Measurements from ENCODE around the gene JARID2. TPM values are rescaled to one million over a fixed set of nuclear protein-coding genes. Genes with fewer than 3 reads are reported as not detected.
A peak's percentile ranks its signal among the peaks of the same experiment; 100 is the strongest.

Gene JARID2
- total and polyA plus RNA-seq, 8 donors: 2.4 to 42.6 (median 11.5) TPM

- WGBS, 5 donors: 92 to 99% (median 97%) methylated on average over 13 of the region's 13 CpGs
- peaks cover 18 to 31% (median 30%) of the 10 kb centered on the region in 4 donors for H3K36me3 ChIP-seq
Measured at GRCh38 chr6:15487262-15487661, 241.4 kb downstream of the JARID2 start.

GRCh38 chr6:15489261-15489962 lies 243.5 kb downstream of the JARID2 start:
- intact Hi-C loops (cut with DNase I; ENCODE audit: low total_unique reads): no loop called here
- Histone ChIP-seq H3K4me3 (no peak overlapping the region), H3K9me3 (no peaks in the 10 kb centered on the region), H3K27ac (no peak overlapping the region), H3K36me3 (peaks cover 18 to 35% (median 30%) of the 10 kb centered on the region in 4 donors), H3K4me1 (peaks cover 9 to 30% (median 20%) of the 10 kb centered on the region in 4 donors), H3K27me3 (no peaks in the 10 kb centered on the region)
- no peak for DNase-seq
- TF ChIP-seq CTCF (IDR thresholded peaks at IDR 0.05): no peak
- no peak for TF ChIP-seq POLR2A (IDR thresholded peaks at IDR 0.05)
- no peak for TF ChIP-seq POLR2AphosphoS5 (IDR thresholded peaks at IDR 0.05)
- TF ChIP-seq EP300 (IDR thresholded peaks at IDR 0.05): no peak
- 80 to 93% (median 86%) methylated on average over 14 of the region's 14 CpGs for WGBS, 5 donors

More at GRCh38 chr6:15487262-15487661, 241.4 kb downstream of the JARID2 start:
- TF ChIP-seq CTCF (IDR thresholded peaks at IDR 0.05) (no peak), POLR2AphosphoS5 (IDR thresholded peaks at IDR 0.05) (no peak), EP300 (IDR thresholded peaks at IDR 0.05) (no peak), POLR2A (IDR thresholded peaks at IDR 0.05) (no peak)
- Histone ChIP-seq H3K27ac (no peak overlapping the region), H3K27me3 (no peaks in the 10 kb centered on the region), H3K4me3 (no peak overlapping the region), H3K9me3 (no peaks in the 10 kb centered on the region), H3K4me1 (peaks cover 9 to 34% (median 22%) of the 10 kb centered on the region in 4 donors)
- DNase-seq: no peak
- intact Hi-C loops (cut with DNase I; ENCODE audit: low total_unique reads): no loop called here

GRCh38 chr6:15490242-15491100 lies 244.6 kb downstream of the JARID2 start:
- DNase-seq: no peak
- H3K27ac ChIP-seq: peak overlapping the region in 1 of 5 donors; percentile 65
- no peak for TF ChIP-seq POLR2AphosphoS5 (IDR thresholded peaks at IDR 0.05)
- TF ChIP-seq CTCF (IDR thresholded peaks at IDR 0.05): no peak
- no peak for TF ChIP-seq POLR2A (IDR thresholded peaks at IDR 0.05)
- no peak for TF ChIP-seq EP300 (IDR thresholded peaks at IDR 0.05)
- intact Hi-C loops (cut with DNase I; ENCODE audit: low total_unique reads): no loop called here
- H3K4me3 ChIP-seq: no peak overlapping the region
- H3K27me3 ChIP-seq: no peaks in the 10 kb centered on the region
- peaks cover 18 to 36% (median 32%) of the 10 kb centered on the region in 4 donors for H3K36me3 ChIP-seq
- H3K9me3 ChIP-seq: no peaks in the 10 kb centered on the region
- WGBS, 5 donors: 83 to 93% (median 85%) methylated on average over 11 of the region's 11 CpGs
- H3K4me1 ChIP-seq: peaks cover 9 to 31% (median 21%) of the 10 kb centered on the region in 4 donors

GRCh38 chr6:15491255-15491985 lies 245.6 kb downstream of the JARID2 start:
- intact Hi-C loops (cut with DNase I; ENCODE audit: low total_unique reads): no loop called here
- Histone ChIP-seq H3K4me1 (peaks cover 9 to 37% (median 25%) of the 10 kb centered on the region in 4 donors), H3K27ac (peak overlapping the region in 1 of 5 donors; percentile 65), H3K36me3 (peaks cover 23 to 45% (median 41%) of the 10 kb centered on the region in 4 donors), H3K4me3 (no peak overlapping the region), H3K27me3 (no peaks in the 10 kb centered on the region), H3K9me3 (no peaks in the 10 kb centered on the region)
- TF ChIP-seq POLR2A (IDR thresholded peaks at IDR 0.05) (no peak), POLR2AphosphoS5 (IDR thresholded peaks at IDR 0.05) (peak in 2 of 3 donors; percentile 36 to 69), CTCF (IDR thresholded peaks at IDR 0.05) (peak in 5 of 7 experiments; percentile 83 to 89 (median 85))
- 14 to 21% (median 18%) methylated on average over 9 of the region's 9 CpGs for WGBS, 5 donors
- peak; percentile 74 to 89 for DNase-seq
